ENCODE data around the gene NSMF.

DNA sequence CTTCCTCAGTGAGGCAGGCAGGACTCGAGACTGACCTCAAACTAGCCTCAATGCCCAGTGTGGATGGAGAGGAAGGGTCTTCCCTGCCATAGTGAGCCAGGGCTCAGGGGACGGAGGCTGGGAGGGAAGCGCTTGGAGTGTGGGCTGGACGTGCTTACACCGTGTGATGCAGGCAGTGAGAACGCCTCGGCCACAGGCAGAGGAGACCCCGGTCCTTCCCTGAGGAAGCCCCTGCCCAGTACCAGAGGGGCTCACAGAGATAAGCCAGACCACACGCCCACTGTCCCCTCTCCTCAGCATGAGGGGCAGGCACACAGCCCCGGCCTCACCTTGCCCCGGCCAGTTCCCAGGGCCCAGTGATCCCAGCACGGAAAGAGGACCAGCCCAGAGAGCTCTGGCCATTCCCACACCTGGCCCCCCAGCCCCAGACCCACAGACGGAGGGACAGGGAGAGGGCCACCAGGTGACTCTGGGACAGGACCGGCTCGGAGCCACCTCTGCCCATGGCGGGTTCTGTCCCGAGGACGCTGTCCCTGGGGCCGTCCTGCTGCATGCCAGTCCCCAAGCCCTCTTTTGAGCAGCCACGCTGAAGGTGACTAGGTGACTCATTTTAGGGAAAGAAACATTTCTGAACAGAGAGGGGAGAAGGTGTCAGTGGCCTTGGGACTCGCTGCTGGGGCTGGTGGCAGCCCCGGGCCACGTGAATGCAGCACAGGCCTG lies 6.0 kb upstream of the NSMF start:
- TF ChIP-seq, protein P1, sequence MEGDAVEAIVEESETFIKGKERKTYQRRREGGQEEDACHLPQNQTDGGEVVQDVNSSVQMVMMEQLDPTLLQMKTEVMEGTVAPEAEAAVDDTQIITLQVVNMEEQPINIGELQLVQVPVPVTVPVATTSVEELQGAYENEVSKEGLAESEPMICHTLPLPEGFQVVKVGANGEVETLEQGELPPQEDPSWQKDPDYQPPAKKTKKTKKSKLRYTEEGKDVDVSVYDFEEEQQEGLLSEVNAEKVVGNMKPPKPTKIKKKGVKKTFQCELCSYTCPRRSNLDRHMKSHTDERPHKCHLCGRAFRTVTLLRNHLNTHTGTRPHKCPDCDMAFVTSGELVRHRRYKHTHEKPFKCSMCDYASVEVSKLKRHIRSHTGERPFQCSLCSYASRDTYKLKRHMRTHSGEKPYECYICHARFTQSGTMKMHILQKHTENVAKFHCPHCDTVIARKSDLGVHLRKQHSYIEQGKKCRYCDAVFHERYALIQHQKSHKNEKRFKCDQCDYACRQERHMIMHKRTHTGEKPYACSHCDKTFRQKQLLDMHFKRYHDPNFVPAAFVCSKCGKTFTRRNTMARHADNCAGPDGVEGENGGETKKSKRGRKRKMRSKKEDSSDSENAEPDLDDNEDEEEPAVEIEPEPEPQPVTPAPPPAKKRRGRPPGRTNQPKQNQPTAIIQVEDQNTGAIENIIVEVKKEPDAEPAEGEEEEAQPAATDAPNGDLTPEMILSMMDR (IDR thresholded peaks at IDR 0.05) = no peak
- TF ChIP-seq TCF12 (IDR thresholded peaks at IDR 0.05) (no peak), TAF1 (IDR thresholded peaks at IDR 0.05; ENCODE audit: borderline replicate concordance, low read depth, low read length) (no peak), SIN3A (IDR thresholded peaks at IDR 0.05; ENCODE audit: borderline replicate concordance, low read depth, low read length) (no peak), EZH2phosphoT487 (IDR thresholded peaks at IDR 0.05; ENCODE audit: borderline replicate concordance, low read depth) (no peak), RFX5 (IDR thresholded peaks at IDR 0.05; ENCODE audit: low read length) (no peak), POLR2AphosphoS5 (IDR thresholded peaks at IDR 0.05; ENCODE audit: low read depth, low read length) (no peak)
- TF ChIP-seq, protein P2, sequence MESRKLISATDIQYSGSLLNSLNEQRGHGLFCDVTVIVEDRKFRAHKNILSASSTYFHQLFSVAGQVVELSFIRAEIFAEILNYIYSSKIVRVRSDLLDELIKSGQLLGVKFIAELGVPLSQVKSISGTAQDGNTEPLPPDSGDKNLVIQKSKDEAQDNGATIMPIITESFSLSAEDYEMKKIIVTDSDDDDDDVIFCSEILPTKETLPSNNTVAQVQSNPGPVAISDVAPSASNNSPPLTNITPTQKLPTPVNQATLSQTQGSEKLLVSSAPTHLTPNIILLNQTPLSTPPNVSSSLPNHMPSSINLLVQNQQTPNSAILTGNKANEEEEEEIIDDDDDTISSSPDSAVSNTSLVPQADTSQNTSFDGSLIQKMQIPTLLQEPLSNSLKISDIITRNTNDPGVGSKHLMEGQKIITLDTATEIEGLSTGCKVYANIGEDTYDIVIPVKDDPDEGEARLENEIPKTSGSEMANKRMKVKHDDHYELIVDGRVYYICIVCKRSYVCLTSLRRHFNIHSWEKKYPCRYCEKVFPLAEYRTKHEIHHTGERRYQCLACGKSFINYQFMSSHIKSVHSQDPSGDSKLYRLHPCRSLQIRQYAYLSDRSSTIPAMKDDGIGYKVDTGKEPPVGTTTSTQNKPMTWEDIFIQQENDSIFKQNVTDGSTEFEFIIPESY (IDR thresholded peaks at IDR 0.05; ENCODE audit: borderline replicate concordance, low read depth) = no peak
